Subcutaneous adipose tissue (tissue), 4 donors: Measurements from ENCODE around the gene CDK11B. TPM values are rescaled to one million over a fixed set of nuclear protein-coding genes. Genes with fewer than 3 reads are reported as not detected.

Experiments
- total RNA-seq, 4 donors: library from RNA; depleted of rRNA; stranded (reverse); fragments of >200 nt; gene quantifications; one replicate each; pipeline ENCODE4 v1.1.0, GENCODE V29; 2016
- TF ChIP-seq, protein P1 (sequence below): fragments of 450-650 bp; IDR thresholded peaks from one replicate; pipeline ENCODE4 v1.5.1; 2016; ENCODE audit warnings: low read depth, mild to moderate bottlenecking, control low read depth, antibody characterized with exemption, moderate library complexity

The CDK11B gene
- total RNA-seq, 4 donors from 2014 or later: 14.4 to 30.0 (median 20.4) TPM

DNA sequence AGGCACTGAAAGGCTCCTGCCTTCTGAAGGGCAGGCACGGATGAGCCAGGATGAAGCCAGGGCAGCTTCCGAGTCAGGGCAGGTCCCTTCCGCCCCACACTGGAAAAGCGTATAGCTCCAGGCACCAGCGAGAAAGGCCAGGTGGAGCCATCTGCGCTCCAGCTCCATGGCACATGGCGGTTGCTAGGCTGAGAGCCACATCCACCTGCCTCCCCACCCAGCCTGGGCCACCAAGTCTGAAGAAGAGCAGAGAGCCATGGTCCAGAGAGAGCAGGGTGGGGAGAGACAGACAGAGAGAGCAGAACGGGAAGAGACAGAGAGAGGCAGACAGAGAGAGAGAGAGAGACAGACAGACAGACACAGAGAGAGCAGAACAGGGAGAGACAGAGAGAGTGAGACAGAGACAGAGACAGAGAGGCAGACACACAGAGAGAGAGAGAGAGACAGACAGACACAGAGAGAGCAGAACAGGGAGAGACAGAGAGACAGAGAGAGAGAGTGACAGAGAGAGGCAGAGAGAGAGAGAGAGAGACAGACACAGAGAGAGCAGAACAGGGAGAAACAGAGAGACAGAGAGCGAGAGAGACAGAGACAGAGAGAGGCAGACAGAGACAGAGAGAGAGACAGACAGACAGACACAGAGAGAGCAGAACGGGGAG is 64.1 kb downstream of the CDK11B start:
- TF ChIP-seq, protein P1, sequence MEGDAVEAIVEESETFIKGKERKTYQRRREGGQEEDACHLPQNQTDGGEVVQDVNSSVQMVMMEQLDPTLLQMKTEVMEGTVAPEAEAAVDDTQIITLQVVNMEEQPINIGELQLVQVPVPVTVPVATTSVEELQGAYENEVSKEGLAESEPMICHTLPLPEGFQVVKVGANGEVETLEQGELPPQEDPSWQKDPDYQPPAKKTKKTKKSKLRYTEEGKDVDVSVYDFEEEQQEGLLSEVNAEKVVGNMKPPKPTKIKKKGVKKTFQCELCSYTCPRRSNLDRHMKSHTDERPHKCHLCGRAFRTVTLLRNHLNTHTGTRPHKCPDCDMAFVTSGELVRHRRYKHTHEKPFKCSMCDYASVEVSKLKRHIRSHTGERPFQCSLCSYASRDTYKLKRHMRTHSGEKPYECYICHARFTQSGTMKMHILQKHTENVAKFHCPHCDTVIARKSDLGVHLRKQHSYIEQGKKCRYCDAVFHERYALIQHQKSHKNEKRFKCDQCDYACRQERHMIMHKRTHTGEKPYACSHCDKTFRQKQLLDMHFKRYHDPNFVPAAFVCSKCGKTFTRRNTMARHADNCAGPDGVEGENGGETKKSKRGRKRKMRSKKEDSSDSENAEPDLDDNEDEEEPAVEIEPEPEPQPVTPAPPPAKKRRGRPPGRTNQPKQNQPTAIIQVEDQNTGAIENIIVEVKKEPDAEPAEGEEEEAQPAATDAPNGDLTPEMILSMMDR: no peak

DNA sequence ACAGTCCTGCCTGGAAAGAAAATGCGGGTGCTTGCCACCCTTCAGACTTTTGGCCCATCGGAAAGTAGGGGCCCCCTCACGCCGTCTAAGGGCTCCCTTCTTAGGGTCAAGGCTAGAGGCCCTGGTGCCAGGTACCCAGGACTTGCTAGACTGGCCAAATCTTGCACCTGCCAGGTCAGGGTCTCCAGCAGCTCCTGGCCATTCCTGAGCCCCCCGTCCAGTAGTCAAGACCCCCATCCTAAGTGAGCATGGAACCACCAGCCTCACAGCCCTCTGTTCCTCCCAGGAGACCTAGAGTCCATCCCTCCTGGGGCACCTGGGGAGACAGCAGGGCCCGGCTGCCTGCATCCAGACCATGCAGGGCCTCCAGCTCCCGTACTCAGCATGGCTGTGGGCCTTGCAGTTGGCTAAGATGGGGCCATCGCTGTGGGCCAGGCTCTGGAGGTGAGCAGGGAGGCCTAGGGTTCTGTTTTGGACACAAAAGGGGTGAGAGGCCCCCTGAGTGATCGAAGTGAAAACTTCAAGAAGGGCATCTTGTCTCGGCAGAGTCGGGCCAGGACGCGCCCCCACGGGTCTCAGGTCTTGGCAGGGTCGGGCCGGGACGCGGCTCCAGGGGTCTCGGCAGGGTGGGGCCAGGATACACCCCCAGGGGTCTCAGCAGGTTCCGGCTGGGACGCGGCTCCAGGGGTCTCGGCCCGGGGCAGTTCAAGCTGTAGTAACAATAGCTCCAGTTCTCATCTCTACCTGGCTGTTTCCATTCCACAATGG is 64.8 kb downstream of the CDK11B start:
- TF ChIP-seq, protein P1: no peak

- TF ChIP-seq, protein P1: no peak
These were observed 67.4 kb downstream of the CDK11B start for GRCh38 chr1:1591452-1591851.

Other genes starting within 250 kb of the CDK11B start
- gene ANKRD65, start 237.7 kb downstream of the CDK11B start, total RNA-seq: 10 to 100 TPM in 2 of 4 donors, 1 to 10 TPM in 2; 4.1 to 15.4 (median 8.7) TPM
- 10 to 100 TPM in 2 of 4 donors, 1 to 10 TPM in 2; 6.0 to 21.3 (median 10.3) TPM for gene VWA1, start 223.3 kb downstream of the CDK11B start, total RNA-seq
- gene ATAD3C, start 209.3 kb downstream of the CDK11B start, total RNA-seq: under 1 TPM in 1 of 4 donors, not detected in 3; 0.19 TPM
- gene ATAD3B, start 187.2 kb downstream of the CDK11B start, total RNA-seq: 10 to 100 TPM in 2 of 4 donors, 1 to 10 TPM in 2; 5.4 to 23.6 (median 11.2) TPM
- gene ATAD3A, start 146.8 kb downstream of the CDK11B start, total RNA-seq: 10 to 100 TPM in 3 of 4 donors, 1 to 10 TPM in 1; 9.3 to 22.6 (median 12.9) TPM
- 1 to 10 TPM in 3 of 4 donors, not detected in 1; 1.3 to 5.1 (median 3.2) TPM for gene TMEM240, start 118.4 kb downstream of the CDK11B start, total RNA-seq
- gene SSU72, start 84.1 kb downstream of the CDK11B start, total RNA-seq: 100 to 1,000 TPM in 2 of 4 donors, 10 to 100 TPM in 2; 76.0 to 138 (median 110) TPM
- 1 to 10 TPM in 1 of 4 donors, under 1 TPM in 1, not detected in 2; 0.22 to 1.4 TPM for gene FNDC10, start 58.9 kb downstream of the CDK11B start, total RNA-seq
- 10 to 100 TPM; 18.8 to 64.4 (median 27.4) TPM for gene MIB2, start 43.5 kb downstream of the CDK11B start, total RNA-seq
- gene MMP23B, start 26.8 kb downstream of the CDK11B start, total RNA-seq: 1 to 10 TPM in 3 of 4 donors, under 1 TPM in 1; 0.66 to 9.2 (median 2.2) TPM
- gene SLC35E2B, start 33.8 kb upstream of the CDK11B start, total RNA-seq: 10 to 100 TPM; 31.3 to 45.2 (median 36.5) TPM
- 10 to 100 TPM; 15.5 to 60.8 (median 34.8) TPM for gene CDK11A, start 65.4 kb upstream of the CDK11B start, total RNA-seq
- gene NADK, start 119.5 kb upstream of the CDK11B start, total RNA-seq: 100 to 1,000 TPM in 3 of 4 donors, 10 to 100 TPM in 1; 98.8 to 147 (median 111) TPM
- gene GNB1, start 232.1 kb upstream of the CDK11B start, total RNA-seq: 100 to 1,000 TPM; 157 to 173 (median 164) TPM